K562 (cell line): ENCODE results near the gene DHDH. TPM values are rescaled to one million over a fixed set of nuclear protein-coding genes. Genes with fewer than 3 reads are reported as not detected.

Source experiments
- CBX2 ChIP-seq: fragments of 200-600 bp; sonication (generic); IDR thresholded peaks from one replicate; pipeline ENCODE4 v1.6.1; 2012; ENCODE audit warnings: mild to moderate bottlenecking, low read length, inconsistent platforms; ENCODE audit not compliant: insufficient read depth, poor library complexity, severe bottlenecking
- KDM2B ChIP-seq: fragments of 250-450 bp; sonication (Bioruptor Pico); IDR thresholded peaks from 2 replicates; pipeline ENCODE4 v1.8.0; 2021; ENCODE audit warnings: mild to moderate bottlenecking, moderate library complexity
- MEF2A ChIP-seq: IDR thresholded peaks from 2 replicates; pipeline ENCODE4 v1.6.1; 2011; ENCODE audit warnings: low read depth, mild to moderate bottlenecking, low read length, moderate library complexity; ENCODE audit not compliant: control insufficient read depth
- PTRF ChIP-seq: fragments of 450-650 bp; IDR thresholded peaks from 2 replicates; pipeline ENCODE4 v1.6.1; 2016; ENCODE audit warnings: mild to moderate bottlenecking, missing genetic modification characterization, missing compliant biosample characterization
- TAF1 ChIP-seq: IDR thresholded peaks from 2 replicates; pipeline ENCODE4 v1.6.1; 2011; ENCODE audit warnings: mild to moderate bottlenecking, low read length, moderate library complexity; ENCODE audit not compliant: insufficient read depth, control insufficient read depth, severe bottlenecking; ENCODE audit errors: extremely low read depth
- TEAD2 ChIP-seq: fragments of 450-650 bp; IDR thresholded peaks from 2 replicates; pipeline ENCODE4 v1.6.1; 2016; ENCODE audit warnings: missing genetic modification characterization, control low read depth, missing compliant biosample characterization
- ZNF699 ChIP-seq: fragments of 250-450 bp; sonication (Bioruptor Pico); IDR thresholded peaks from 2 replicates; pipeline ENCODE4 v1.8.0; 2021; ENCODE audit warnings: mild to moderate bottlenecking, moderate library complexity; ENCODE audit not compliant: insufficient replicate concordance
- polyA plus RNA-seq, 8 experiments: library from polyadenylated mRNA; depleted of rRNA in 4 of 8; stranded (reverse) in 5 of 8; unstranded in 3 of 8; fragments of >200 nt; fragmentation: Nextera tagmentation in 2 of 8; fragmentation: Illumina TruSeq in 1 of 8; extraction: Ambion mirVana in 2 of 8; extraction: Trizol in 1 of 8; gene quantifications; 2 replicates each; pipeline versions ENCODE4 v1.2.1 to v1.2.3, GENCODE V29; 2011 to 2014; ENCODE audit warnings: inconsistent platforms in 1 of 8, missing spikeins in 1 of 8
- total RNA-seq, 7 experiments: library from RNA; depleted of rRNA in 6 of 7; stranded (reverse); fragments of >200 nt in 6 of 7; fragmentation: Illumina TruSeq in 2 of 7; extraction: Trizol in 2 of 7; gene quantifications; 2 replicates each; pipeline versions ENCODE4 v1.2.1 to v1.2.3, GENCODE V29; 2011 to 2021; ENCODE audit warnings: low replicate concordance in 1 of 7
- TF ChIP-seq, protein P1 (sequence below): fragments of 450-650 bp; IDR thresholded peaks from 2 replicates; pipeline ENCODE4 v1.6.1; 2016; ENCODE audit warnings: mild to moderate bottlenecking, moderate library complexity
- TF ChIP-seq, protein P2 (sequence below): fragments of 450-650 bp; IDR thresholded peaks from 2 replicates; pipeline ENCODE4 v1.6.1; 2016
- TF ChIP-seq, protein P3 (sequence below): fragments of 250-450 bp; sonication (Bioruptor Pico); IDR thresholded peaks from 2 replicates; pipeline ENCODE4 v1.6.1; 2021; ENCODE audit warnings: mild to moderate bottlenecking
- TF ChIP-seq, protein P4 (sequence below): fragments of 450-650 bp; IDR thresholded peaks from 2 replicates; pipeline ENCODE4 v1.6.1; 2016; ENCODE audit warnings: borderline replicate concordance

The DHDH gene
- total and polyA plus RNA-seq, 9 of the 15 experiments (the other 6 are each of a cell fraction or from before 2014, with no cell fraction given): 0.37 to 1.9 (median 0.87) TPM

DNA sequence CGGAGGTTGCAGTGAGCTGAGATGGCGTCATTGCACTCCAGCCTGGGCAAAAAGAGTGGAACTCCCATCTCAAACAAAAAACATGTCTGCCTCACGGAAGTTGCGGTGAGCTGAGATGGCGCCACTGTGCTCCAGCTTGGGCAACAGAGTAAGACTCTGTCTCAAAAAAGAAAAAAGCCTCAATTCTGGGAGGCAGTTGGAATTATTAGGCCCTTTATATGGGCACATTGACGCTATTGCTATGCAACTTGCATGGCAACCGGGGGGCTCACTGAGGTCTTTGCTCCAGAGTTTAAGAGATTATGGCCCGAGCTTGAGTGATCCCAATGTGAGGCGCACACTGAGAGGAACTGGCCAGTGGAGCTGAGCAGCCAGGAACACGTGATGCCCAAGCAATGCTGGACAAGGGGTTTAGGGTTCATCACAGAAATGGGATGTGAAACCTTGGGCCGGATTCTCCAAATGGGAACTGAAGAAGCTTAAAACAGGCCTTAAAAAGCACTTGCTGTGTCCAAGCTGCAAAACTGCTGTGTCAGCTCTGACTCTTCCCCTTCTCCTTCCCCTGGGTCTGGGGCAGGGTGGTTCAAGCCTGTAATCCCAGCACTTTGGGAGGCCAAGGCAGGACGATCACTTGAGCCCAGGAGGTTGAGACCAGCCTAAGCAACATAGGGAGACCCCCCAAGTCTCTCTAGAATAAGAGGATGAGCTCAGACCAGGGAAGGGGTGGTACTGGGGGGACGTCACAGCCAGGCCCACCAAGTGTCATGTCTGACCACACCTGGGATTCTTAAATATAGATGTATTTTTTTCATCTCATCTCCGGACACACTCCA lies 34.1 kb downstream of the DHDH start (continued):
- TF ChIP-seq, protein P1, sequence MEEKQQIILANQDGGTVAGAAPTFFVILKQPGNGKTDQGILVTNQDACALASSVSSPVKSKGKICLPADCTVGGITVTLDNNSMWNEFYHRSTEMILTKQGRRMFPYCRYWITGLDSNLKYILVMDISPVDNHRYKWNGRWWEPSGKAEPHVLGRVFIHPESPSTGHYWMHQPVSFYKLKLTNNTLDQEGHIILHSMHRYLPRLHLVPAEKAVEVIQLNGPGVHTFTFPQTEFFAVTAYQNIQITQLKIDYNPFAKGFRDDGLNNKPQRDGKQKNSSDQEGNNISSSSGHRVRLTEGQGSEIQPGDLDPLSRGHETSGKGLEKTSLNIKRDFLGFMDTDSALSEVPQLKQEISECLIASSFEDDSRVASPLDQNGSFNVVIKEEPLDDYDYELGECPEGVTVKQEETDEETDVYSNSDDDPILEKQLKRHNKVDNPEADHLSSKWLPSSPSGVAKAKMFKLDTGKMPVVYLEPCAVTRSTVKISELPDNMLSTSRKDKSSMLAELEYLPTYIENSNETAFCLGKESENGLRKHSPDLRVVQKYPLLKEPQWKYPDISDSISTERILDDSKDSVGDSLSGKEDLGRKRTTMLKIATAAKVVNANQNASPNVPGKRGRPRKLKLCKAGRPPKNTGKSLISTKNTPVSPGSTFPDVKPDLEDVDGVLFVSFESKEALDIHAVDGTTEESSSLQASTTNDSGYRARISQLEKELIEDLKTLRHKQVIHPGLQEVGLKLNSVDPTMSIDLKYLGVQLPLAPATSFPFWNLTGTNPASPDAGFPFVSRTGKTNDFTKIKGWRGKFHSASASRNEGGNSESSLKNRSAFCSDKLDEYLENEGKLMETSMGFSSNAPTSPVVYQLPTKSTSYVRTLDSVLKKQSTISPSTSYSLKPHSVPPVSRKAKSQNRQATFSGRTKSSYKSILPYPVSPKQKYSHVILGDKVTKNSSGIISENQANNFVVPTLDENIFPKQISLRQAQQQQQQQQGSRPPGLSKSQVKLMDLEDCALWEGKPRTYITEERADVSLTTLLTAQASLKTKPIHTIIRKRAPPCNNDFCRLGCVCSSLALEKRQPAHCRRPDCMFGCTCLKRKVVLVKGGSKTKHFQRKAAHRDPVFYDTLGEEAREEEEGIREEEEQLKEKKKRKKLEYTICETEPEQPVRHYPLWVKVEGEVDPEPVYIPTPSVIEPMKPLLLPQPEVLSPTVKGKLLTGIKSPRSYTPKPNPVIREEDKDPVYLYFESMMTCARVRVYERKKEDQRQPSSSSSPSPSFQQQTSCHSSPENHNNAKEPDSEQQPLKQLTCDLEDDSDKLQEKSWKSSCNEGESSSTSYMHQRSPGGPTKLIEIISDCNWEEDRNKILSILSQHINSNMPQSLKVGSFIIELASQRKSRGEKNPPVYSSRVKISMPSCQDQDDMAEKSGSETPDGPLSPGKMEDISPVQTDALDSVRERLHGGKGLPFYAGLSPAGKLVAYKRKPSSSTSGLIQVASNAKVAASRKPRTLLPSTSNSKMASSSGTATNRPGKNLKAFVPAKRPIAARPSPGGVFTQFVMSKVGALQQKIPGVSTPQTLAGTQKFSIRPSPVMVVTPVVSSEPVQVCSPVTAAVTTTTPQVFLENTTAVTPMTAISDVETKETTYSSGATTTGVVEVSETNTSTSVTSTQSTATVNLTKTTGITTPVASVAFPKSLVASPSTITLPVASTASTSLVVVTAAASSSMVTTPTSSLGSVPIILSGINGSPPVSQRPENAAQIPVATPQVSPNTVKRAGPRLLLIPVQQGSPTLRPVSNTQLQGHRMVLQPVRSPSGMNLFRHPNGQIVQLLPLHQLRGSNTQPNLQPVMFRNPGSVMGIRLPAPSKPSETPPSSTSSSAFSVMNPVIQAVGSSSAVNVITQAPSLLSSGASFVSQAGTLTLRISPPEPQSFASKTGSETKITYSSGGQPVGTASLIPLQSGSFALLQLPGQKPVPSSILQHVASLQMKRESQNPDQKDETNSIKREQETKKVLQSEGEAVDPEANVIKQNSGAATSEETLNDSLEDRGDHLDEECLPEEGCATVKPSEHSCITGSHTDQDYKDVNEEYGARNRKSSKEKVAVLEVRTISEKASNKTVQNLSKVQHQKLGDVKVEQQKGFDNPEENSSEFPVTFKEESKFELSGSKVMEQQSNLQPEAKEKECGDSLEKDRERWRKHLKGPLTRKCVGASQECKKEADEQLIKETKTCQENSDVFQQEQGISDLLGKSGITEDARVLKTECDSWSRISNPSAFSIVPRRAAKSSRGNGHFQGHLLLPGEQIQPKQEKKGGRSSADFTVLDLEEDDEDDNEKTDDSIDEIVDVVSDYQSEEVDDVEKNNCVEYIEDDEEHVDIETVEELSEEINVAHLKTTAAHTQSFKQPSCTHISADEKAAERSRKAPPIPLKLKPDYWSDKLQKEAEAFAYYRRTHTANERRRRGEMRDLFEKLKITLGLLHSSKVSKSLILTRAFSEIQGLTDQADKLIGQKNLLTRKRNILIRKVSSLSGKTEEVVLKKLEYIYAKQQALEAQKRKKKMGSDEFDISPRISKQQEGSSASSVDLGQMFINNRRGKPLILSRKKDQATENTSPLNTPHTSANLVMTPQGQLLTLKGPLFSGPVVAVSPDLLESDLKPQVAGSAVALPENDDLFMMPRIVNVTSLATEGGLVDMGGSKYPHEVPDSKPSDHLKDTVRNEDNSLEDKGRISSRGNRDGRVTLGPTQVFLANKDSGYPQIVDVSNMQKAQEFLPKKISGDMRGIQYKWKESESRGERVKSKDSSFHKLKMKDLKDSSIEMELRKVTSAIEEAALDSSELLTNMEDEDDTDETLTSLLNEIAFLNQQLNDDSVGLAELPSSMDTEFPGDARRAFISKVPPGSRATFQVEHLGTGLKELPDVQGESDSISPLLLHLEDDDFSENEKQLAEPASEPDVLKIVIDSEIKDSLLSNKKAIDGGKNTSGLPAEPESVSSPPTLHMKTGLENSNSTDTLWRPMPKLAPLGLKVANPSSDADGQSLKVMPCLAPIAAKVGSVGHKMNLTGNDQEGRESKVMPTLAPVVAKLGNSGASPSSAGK: no peak; the same call in 1 of the 2 replicates
- TF ChIP-seq CBX2: no peak
- no peak for TF ChIP-seq KDM2B (CRISPR knock-in tag)
- peak; percentile 42 for TF ChIP-seq TAF1
- no peak for TF ChIP-seq ZNF699 (CRISPR knock-in tag)
- TF ChIP-seq, protein P2, sequence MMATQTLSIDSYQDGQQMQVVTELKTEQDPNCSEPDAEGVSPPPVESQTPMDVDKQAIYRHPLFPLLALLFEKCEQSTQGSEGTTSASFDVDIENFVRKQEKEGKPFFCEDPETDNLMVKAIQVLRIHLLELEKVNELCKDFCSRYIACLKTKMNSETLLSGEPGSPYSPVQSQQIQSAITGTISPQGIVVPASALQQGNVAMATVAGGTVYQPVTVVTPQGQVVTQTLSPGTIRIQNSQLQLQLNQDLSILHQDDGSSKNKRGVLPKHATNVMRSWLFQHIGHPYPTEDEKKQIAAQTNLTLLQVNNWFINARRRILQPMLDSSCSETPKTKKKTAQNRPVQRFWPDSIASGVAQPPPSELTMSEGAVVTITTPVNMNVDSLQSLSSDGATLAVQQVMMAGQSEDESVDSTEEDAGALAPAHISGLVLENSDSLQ: no peak
- TF ChIP-seq PTRF: no peak
- TF ChIP-seq, protein P3, sequence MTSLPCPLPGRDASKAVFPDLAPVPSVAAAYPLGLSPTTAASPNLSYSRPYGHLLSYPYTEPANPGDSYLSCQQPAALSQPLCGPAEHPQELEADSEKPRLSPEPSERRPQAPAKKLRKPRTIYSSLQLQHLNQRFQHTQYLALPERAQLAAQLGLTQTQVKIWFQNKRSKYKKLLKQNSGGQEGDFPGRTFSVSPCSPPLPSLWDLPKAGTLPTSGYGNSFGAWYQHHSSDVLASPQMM (CRISPR knock-in tag): peak; percentile 81; the same call in 1 of the 2 replicates
- TF ChIP-seq, protein P4, sequence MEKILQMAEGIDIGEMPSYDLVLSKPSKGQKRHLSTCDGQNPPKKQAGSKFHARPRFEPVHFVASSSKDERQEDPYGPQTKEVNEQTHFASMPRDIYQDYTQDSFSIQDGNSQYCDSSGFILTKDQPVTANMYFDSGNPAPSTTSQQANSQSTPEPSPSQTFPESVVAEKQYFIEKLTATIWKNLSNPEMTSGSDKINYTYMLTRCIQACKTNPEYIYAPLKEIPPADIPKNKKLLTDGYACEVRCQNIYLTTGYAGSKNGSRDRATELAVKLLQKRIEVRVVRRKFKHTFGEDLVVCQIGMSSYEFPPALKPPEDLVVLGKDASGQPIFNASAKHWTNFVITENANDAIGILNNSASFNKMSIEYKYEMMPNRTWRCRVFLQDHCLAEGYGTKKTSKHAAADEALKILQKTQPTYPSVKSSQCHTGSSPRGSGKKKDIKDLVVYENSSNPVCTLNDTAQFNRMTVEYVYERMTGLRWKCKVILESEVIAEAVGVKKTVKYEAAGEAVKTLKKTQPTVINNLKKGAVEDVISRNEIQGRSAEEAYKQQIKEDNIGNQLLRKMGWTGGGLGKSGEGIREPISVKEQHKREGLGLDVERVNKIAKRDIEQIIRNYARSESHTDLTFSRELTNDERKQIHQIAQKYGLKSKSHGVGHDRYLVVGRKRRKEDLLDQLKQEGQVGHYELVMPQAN: 0 out of 2 replicates have a peak, but pooled peaks have one; percentile 8
- no peak for TF ChIP-seq TEAD2
- TF ChIP-seq MEF2A: no peak
